GM21381 (cell line): Measurements from ENCODE around the gene SLC25A10.

Source experiments
- ATAC-seq: cut with Tn5 transposase; IDR thresholded peaks from one replicate; pipeline ENCODE4 v1.9.1; 2021; ENCODE audit warnings: mild to moderate bottlenecking, moderate library complexity; ENCODE audit not compliant: unreplicated experiment

SLC25A10 gene

GRCh38 chr17:81686614-81687013 is 25.5 kb upstream of the SLC25A10 start:
- ATAC-seq, result no peak

- no peak for ATAC-seq
These were observed 24.1 kb upstream of the SLC25A10 start for GRCh38 chr17:81687770-81688541.

GRCh38 chr17:81688616-81689015 is 23.5 kb upstream of the SLC25A10 start:
- ATAC-seq, result no peak

- ATAC-seq, result no peak
These were observed 22.0 kb upstream of the SLC25A10 start for GRCh38 chr17:81690066-81690465.

- no peak for ATAC-seq
These were observed 21.5 kb upstream of the SLC25A10 start for GRCh38 chr17:81690549-81690948.

- no peak for ATAC-seq
These were observed 20.9 kb upstream of the SLC25A10 start for GRCh38 chr17:81691196-81691595.

GRCh38 chr17:81691608-81692007 is 20.5 kb upstream of the SLC25A10 start:
- ATAC-seq, result no peak

- no peak for ATAC-seq
These were observed 18.4 kb upstream of the SLC25A10 start for GRCh38 chr17:81693509-81694210.

GRCh38 chr17:81694810-81695209 is 17.3 kb upstream of the SLC25A10 start:
- no peak for ATAC-seq

- no peak for ATAC-seq
These were observed 16.9 kb upstream of the SLC25A10 start for GRCh38 chr17:81695211-81695610.

- ATAC-seq, result no peak
These were observed 16.3 kb upstream of the SLC25A10 start for GRCh38 chr17:81695801-81696200.

GRCh38 chr17:81696218-81696941 is 15.7 kb upstream of the SLC25A10 start:
- no peak for ATAC-seq

- ATAC-seq, result no peak
These were observed 14.6 kb upstream of the SLC25A10 start for GRCh38 chr17:81697261-81698044.

- no peak for ATAC-seq
These were observed 11.5 kb upstream of the SLC25A10 start for GRCh38 chr17:81700353-81701287.

- no peak for ATAC-seq
These were observed 10.6 kb upstream of the SLC25A10 start for GRCh38 chr17:81701288-81702071.

GRCh38 chr17:81702934-81703746 is 8.9 kb upstream of the SLC25A10 start, which contains the start of gene MRPL12:
TSS of gene MRPL12 (plus strand) at chr17:81703367. CDS start at chr17:81703502, 135 bp downstream.
- ATAC-seq, result peak; percentile 72

GRCh38 chr17:81703747-81704654 is 8.1 kb upstream of the SLC25A10 start:
- no peak for ATAC-seq
